SK-N-SH treated with all-trans-retinoic acid at 6 μM for 48 hours (cell line): ENCODE data around the gene FAT1.

Experiments used
- ATAC-seq: fragments of 200-7000 bp; cut with Tn5 transposase; 3 replicates; pipeline ENCODE4 v1.9.1; 2020; ENCODE audit warnings: mild to moderate bottlenecking, moderate library complexity
- ARNTL ChIP-seq: fragments of 450-650 bp; formaldehyde crosslinking; IDR thresholded peaks from 2 replicates; pipeline ENCODE4 v1.5.0; 2020; ENCODE audit warnings: low read depth, mild to moderate bottlenecking, moderate library complexity, borderline replicate concordance
- BACH2 ChIP-seq: fragments of 250-450 bp; sonication (Bioruptor Pico); IDR thresholded peaks from 2 replicates; pipeline ENCODE4 v1.9.0; 2021; ENCODE audit warnings: mild to moderate bottlenecking, borderline replicate concordance
- CSDC2 ChIP-seq: fragments of 250-450 bp; sonication (Bioruptor Pico); IDR thresholded peaks from 2 replicates; pipeline ENCODE4 v1.5.0; 2020; ENCODE audit warnings: mild to moderate bottlenecking, moderate library complexity
- ESRRG ChIP-seq: fragments of 250-450 bp; sonication (Bioruptor Pico); IDR thresholded peaks from 2 replicates; pipeline ENCODE4 v1.6.1; 2021; ENCODE audit warnings: mild to moderate bottlenecking
- GLIS3 ChIP-seq: fragments of 250-450 bp; sonication (Bioruptor Pico); IDR thresholded peaks from 2 replicates; pipeline ENCODE4 v1.5.0; 2020; ENCODE audit warnings: mild to moderate bottlenecking, moderate library complexity
- ISL1 ChIP-seq: fragments of 250-450 bp; sonication (Bioruptor Pico); IDR thresholded peaks from 2 replicates; pipeline ENCODE4 v2.1.2; 2022; ENCODE audit warnings: mild to moderate bottlenecking, moderate library complexity
- OSR1 ChIP-seq: fragments of 250-450 bp; sonication (Bioruptor Pico); IDR thresholded peaks from 2 replicates; pipeline ENCODE4 v1.8.0; 2022; ENCODE audit warnings: moderate library complexity, mild to moderate bottlenecking, inconsistent platforms
- RARB ChIP-seq: fragments of 250-450 bp; sonication (Bioruptor Pico); IDR thresholded peaks from 2 replicates; pipeline ENCODE4 v1.8.0; 2021; ENCODE audit warnings: mild to moderate bottlenecking, moderate library complexity
- SNAI2 ChIP-seq: fragments of 250-450 bp; sonication (Bioruptor Pico); IDR thresholded peaks from 2 replicates; pipeline ENCODE4 v1.5.0; 2020; ENCODE audit warnings: mild to moderate bottlenecking, moderate library complexity
- TCF4 ChIP-seq: fragments of 250-450 bp; sonication (Bioruptor Pico); IDR thresholded peaks from 2 replicates; pipeline ENCODE4 v1.8.0; 2021; ENCODE audit warnings: mild to moderate bottlenecking, moderate library complexity, borderline replicate concordance
- TOX ChIP-seq: fragments of 250-450 bp; sonication (Bioruptor Pico); IDR thresholded peaks from 2 replicates; pipeline ENCODE4 v1.8.0; 2021; ENCODE audit warnings: mild to moderate bottlenecking, moderate library complexity, borderline replicate concordance
- ZC3H10 ChIP-seq: fragments of 250-450 bp; sonication (Bioruptor Pico); IDR thresholded peaks from 2 replicates; pipeline ENCODE4 v1.5.1; 2021; ENCODE audit warnings: mild to moderate bottlenecking, moderate library complexity
- ZFP3 ChIP-seq: fragments of 250-450 bp; sonication (Bioruptor Pico); IDR thresholded peaks from 2 replicates; pipeline ENCODE4 v1.5.0; 2020; ENCODE audit warnings: mild to moderate bottlenecking, moderate library complexity
- ZFP30 ChIP-seq: fragments of 450-650 bp; formaldehyde crosslinking; IDR thresholded peaks from 2 replicates; pipeline ENCODE4 v1.5.0; 2022; ENCODE audit warnings: mild to moderate bottlenecking, moderate library complexity
- ZNF565 ChIP-seq: fragments of 450-650 bp; formaldehyde crosslinking; conservative IDR thresholded peaks from 2 replicates; pipeline ENCODE4 v1.5.0; 2020; ENCODE audit warnings: low read depth, mild to moderate bottlenecking, moderate library complexity
- ZNF8 ChIP-seq: fragments of 450-650 bp; formaldehyde crosslinking; IDR thresholded peaks from 2 replicates; pipeline ENCODE4 v1.5.0; 2020; ENCODE audit warnings: mild to moderate bottlenecking, moderate library complexity
- TF ChIP-seq, protein P1 (sequence below): fragments of 250-450 bp; sonication (Bioruptor Pico); IDR thresholded peaks from 2 replicates; pipeline ENCODE4 v1.5.1; 2020; ENCODE audit warnings: low read depth, mild to moderate bottlenecking, moderate library complexity
- TF ChIP-seq, protein P2 (sequence below): fragments of 250-450 bp; sonication (Bioruptor Pico); IDR thresholded peaks from 2 replicates; pipeline ENCODE4 v1.8.0; 2021; ENCODE audit warnings: low read depth, mild to moderate bottlenecking, moderate library complexity, borderline replicate concordance
- TF ChIP-seq, protein P3 (sequence below): fragments of 250-450 bp; sonication (Bioruptor Pico); IDR thresholded peaks from 2 replicates; pipeline ENCODE4 v1.5.1; 2021; ENCODE audit warnings: mild to moderate bottlenecking, moderate library complexity
- TF ChIP-seq, protein P4 (sequence below): fragments of 250-450 bp; sonication (Bioruptor Pico); IDR thresholded peaks from 2 replicates; pipeline ENCODE4 v1.5.0; 2020; ENCODE audit warnings: mild to moderate bottlenecking, moderate library complexity
- TF ChIP-seq, protein P5 (sequence below): fragments of 250-450 bp; sonication (Bioruptor Pico); IDR thresholded peaks from 2 replicates; pipeline ENCODE4 v1.8.0; 2020; ENCODE audit warnings: mild to moderate bottlenecking, moderate library complexity, borderline replicate concordance

The FAT1 gene

DNA sequence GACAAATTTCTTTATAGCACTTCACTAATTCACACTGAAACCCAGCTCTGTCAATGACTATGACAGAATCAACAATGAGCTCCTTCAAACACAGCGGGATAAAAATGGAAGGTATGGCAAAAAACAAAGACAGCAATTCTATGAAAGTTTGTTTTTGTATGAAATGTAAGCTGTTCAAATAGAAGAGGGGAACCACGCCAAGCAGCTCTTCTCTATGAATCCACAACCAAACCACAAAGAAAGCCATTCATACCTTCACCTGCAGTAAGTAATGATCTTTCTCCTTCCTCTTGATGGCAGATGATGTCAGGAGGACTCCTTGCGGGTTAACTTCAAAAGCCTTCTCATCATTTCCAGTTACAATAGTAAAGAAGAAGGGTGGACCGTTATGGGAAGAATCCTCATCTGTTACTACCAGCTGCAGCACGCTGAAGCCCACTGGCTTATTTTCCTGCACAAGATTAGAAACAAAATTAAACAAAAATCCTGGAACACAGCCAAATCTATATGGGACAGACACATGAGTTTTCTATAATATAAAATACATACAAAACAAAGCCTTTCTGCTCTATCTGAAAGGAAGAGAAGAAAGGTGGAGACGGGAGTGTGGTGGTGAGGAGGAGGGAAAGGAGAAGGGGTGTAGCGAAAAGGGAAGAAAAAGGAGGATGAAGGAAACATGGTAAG is 119.4 kb downstream of the FAT1 start:
- ATAC-seq: no peak
- TF ChIP-seq ZC3H10: no peak
- TF ChIP-seq ESRRG (CRISPR knock-in tag): no peak
- no peak for TF ChIP-seq ZFP30 (CRISPR knock-in tag)
- no peak for TF ChIP-seq ZNF8
- no peak for TF ChIP-seq ISL1 (CRISPR knock-in tag)
- TF ChIP-seq, protein P1, sequence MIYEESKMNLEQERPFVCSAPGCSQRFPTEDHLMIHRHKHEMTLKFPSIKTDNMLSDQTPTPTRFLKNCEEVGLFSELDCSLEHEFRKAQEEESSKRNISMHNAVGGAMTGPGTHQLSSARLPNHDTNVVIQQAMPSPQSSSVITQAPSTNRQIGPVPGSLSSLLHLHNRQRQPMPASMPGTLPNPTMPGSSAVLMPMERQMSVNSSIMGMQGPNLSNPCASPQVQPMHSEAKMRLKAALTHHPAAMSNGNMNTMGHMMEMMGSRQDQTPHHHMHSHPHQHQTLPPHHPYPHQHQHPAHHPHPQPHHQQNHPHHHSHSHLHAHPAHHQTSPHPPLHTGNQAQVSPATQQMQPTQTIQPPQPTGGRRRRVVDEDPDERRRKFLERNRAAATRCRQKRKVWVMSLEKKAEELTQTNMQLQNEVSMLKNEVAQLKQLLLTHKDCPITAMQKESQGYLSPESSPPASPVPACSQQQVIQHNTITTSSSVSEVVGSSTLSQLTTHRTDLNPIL (CRISPR knock-in tag): no peak
- no peak for TF ChIP-seq ZNF565
- TF ChIP-seq, all 23 proteins: peak for 0

DNA sequence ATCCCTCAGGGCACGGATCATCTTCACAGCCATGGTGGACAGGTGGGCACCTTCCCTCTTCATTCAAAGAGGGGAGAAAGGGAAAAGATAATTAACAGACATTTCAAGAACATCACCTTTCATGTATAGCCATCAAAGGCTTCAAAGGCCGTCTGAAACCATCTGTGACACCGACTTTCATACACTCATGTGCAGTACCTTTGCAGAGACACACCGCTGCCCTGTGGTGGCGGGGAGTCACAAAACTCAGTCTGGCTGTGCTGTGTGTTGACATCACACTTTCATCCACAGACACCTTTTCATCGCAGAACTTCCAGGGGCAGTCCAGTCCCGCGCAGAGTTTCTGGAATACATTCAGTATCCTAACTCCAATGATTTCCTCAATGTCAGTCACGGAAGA is 120.7 kb downstream of the FAT1 start:
- TF ChIP-seq BACH2 (CRISPR knock-in tag) (no peak), TOX (CRISPR knock-in tag) (no peak), ZNF565 (no peak), CSDC2 (CRISPR knock-in tag) (no peak), ARNTL (CRISPR knock-in tag) (no peak), SNAI2 (CRISPR knock-in tag) (no peak), GLIS3 (CRISPR knock-in tag) (no peak), ISL1 (CRISPR knock-in tag) (no peak), OSR1 (CRISPR knock-in tag) (no peak), ZFP3 (no peak), ZC3H10 (no peak), RARB (CRISPR knock-in tag) (no peak), TCF4 (CRISPR knock-in tag) (no peak)
- TF ChIP-seq, protein P2, sequence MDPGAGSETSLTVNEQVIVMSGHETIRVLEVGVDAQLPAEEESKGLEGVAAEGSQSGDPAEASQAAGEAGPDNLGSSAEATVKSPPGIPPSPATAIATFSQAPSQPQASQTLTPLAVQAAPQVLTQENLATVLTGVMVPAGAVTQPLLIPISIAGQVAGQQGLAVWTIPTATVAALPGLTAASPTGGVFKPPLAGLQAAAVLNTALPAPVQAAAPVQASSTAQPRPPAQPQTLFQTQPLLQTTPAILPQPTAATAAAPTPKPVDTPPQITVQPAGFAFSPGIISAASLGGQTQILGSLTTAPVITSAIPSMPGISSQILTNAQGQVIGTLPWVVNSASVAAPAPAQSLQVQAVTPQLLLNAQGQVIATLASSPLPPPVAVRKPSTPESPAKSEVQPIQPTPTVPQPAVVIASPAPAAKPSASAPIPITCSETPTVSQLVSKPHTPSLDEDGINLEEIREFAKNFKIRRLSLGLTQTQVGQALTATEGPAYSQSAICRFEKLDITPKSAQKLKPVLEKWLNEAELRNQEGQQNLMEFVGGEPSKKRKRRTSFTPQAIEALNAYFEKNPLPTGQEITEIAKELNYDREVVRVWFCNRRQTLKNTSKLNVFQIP (CRISPR knock-in tag): no peak
- TF ChIP-seq, protein P3, sequence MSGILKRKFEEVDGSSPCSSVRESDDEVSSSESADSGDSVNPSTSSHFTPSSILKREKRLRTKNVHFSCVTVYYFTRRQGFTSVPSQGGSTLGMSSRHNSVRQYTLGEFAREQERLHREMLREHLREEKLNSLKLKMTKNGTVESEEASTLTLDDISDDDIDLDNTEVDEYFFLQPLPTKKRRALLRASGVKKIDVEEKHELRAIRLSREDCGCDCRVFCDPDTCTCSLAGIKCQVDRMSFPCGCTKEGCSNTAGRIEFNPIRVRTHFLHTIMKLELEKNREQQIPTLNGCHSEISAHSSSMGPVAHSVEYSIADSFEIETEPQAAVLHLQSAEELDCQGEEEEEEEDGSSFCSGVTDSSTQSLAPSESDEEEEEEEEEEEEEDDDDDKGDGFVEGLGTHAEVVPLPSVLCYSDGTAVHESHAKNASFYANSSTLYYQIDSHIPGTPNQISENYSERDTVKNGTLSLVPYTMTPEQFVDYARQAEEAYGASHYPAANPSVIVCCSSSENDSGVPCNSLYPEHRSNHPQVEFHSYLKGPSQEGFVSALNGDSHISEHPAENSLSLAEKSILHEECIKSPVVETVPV (CRISPR knock-in tag): no peak
- TF ChIP-seq, protein P4, sequence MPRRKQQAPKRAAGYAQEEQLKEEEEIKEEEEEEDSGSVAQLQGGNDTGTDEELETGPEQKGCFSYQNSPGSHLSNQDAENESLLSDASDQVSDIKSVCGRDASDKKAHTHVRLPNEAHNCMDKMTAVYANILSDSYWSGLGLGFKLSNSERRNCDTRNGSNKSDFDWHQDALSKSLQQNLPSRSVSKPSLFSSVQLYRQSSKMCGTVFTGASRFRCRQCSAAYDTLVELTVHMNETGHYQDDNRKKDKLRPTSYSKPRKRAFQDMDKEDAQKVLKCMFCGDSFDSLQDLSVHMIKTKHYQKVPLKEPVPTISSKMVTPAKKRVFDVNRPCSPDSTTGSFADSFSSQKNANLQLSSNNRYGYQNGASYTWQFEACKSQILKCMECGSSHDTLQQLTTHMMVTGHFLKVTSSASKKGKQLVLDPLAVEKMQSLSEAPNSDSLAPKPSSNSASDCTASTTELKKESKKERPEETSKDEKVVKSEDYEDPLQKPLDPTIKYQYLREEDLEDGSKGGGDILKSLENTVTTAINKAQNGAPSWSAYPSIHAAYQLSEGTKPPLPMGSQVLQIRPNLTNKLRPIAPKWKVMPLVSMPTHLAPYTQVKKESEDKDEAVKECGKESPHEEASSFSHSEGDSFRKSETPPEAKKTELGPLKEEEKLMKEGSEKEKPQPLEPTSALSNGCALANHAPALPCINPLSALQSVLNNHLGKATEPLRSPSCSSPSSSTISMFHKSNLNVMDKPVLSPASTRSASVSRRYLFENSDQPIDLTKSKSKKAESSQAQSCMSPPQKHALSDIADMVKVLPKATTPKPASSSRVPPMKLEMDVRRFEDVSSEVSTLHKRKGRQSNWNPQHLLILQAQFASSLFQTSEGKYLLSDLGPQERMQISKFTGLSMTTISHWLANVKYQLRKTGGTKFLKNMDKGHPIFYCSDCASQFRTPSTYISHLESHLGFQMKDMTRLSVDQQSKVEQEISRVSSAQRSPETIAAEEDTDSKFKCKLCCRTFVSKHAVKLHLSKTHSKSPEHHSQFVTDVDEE (CRISPR knock-in tag): no peak
- TF ChIP-seq, protein P5, sequence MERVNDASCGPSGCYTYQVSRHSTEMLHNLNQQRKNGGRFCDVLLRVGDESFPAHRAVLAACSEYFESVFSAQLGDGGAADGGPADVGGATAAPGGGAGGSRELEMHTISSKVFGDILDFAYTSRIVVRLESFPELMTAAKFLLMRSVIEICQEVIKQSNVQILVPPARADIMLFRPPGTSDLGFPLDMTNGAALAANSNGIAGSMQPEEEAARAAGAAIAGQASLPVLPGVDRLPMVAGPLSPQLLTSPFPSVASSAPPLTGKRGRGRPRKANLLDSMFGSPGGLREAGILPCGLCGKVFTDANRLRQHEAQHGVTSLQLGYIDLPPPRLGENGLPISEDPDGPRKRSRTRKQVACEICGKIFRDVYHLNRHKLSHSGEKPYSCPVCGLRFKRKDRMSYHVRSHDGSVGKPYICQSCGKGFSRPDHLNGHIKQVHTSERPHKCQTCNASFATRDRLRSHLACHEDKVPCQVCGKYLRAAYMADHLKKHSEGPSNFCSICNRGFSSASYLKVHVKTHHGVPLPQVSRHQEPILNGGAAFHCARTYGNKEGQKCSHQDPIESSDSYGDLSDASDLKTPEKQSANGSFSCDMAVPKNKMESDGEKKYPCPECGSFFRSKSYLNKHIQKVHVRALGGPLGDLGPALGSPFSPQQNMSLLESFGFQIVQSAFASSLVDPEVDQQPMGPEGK (CRISPR knock-in tag): no peak
- no peak for ATAC-seq

DNA sequence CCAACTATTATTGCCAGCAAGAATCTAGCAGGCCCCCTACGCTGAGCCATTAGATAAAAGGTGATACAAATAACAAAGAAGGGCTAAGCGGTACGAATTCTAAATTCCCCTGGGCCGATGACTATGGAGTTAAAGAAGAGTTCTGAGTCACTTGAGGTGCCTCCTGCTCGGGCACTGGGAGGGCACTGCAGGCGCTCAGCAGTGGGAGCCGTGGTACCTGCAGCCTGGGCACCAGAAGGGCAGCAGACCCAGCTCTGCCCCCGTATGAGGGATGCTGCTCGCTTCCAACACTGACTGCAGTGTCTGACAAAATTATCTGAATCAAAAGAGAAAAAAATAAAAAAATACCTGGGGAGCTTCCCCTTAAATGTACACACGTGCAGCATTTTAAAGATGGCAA is 124.2 kb downstream of the FAT1 start:
- no peak for ATAC-seq
- TF ChIP-seq SNAI2 (CRISPR knock-in tag) (no peak), ZFP30 (CRISPR knock-in tag) (no peak), CSDC2 (CRISPR knock-in tag) (no peak), TCF4 (CRISPR knock-in tag) (no peak), ESRRG (CRISPR knock-in tag) (no peak), OSR1 (CRISPR knock-in tag) (no peak), ZNF8 (no peak)
- TF ChIP-seq, protein P3 (CRISPR knock-in tag): no peak
